ENCODE data around the gene NHSL2.

GRCh38 chrX:72088761-72089160, 178.1 kb downstream of the NHSL2 start:
- TF ChIP-seq CTCF (IDR thresholded peaks at IDR 0.05) (no peak), POLR2A (IDR thresholded peaks at IDR 0.05) (no peak)

Measured in body of pancreas (tissue), 4 donors.